ENCODE measurements around the gene STARD8.
"Not testable (repeated sequence)": the region's sequence is repeated elsewhere in the genome, so short reads cannot be mapped to it uniquely, and the experiment has no call there.

The STARD8 gene

DNA sequence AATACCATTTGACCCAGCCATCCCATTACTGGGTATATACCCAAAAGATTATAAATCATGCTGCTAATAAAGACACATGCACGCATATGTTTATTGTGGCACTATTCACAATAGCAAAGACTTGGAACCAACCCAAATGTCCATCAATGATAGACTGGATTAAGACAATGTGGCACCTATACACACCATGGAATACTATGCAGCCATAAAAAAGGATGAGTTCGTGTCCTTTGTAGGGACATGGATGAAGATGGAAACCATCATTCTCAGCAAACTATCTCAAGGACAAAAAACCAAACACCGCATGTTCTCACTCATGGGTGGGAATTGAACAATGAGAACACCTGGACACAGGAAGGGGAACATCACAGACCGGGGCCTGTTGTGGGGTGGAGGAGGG lies 9.0 kb downstream of the STARD8 start:
- in situ Hi-C loops (cut with MboI; ENCODE audit: low sequenced_read_pairs): not testable (repeated sequence)

DNA sequence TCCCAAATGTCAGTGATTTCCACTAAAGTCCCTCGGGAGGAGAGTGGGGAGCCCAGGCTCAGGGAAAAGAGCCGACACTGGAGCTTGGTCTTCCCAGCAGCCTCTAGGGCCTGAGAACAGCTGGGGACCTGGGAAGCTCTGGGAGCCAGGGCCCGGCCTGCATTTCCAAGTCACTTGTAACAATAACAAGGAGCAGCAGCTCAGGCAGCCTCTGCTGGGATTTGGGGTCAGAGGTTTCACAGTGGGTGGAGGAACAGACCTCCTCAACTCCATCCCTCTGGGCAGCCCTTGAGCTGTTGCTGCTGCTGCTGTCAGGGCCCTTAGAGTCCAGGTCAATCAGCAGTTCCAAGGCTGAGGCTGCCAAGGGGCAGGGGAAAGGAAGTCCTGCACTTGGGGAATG lies 11.1 kb downstream of the STARD8 start:
- in situ Hi-C loops (cut with MboI; ENCODE audit: low sequenced_read_pairs): no loop called here

DNA sequence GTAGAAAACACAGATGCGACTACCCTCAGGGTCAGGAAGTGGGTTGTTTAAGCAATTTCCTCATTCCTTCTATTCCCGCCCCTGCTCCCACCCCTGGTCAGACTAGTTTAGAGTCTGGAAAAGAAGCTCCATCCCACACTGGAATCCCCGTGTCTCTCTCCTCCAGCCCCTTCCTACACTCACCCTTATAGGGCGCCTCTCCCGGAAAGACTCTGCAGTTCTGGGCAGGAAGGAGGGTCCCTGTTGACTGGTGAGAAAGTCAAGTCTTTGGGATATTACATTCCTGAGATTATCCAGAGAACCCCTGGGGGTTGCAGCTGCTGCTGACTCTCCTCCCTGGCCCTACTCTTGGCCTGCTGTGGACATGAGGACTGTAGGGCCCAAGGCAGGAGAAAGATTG lies 11.9 kb downstream of the STARD8 start:
- in situ Hi-C loops (cut with MboI; ENCODE audit: low sequenced_read_pairs): no loop called here

DNA sequence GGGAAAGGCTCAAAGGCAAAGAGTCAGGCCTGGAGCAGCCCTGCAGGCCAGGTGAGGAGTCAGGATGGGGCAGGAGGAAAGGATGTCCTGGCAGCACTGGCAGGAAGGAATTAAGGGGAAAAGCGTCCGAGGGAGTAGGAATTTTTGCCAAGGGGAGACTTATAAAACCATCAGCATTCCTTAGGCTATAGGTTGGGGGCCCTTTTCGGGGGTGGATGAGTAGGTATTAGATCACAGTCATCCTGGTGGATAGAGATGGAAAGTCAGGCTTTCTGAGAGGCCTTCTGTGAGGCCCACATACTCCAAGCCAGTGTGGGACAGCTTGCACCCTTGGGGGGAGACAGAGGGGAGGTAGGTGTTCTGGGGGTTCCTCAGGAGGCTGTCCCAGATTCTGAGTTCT lies 12.3 kb downstream of the STARD8 start:
- in situ Hi-C loops (cut with MboI; ENCODE audit: low sequenced_read_pairs): no loop called here

DNA sequence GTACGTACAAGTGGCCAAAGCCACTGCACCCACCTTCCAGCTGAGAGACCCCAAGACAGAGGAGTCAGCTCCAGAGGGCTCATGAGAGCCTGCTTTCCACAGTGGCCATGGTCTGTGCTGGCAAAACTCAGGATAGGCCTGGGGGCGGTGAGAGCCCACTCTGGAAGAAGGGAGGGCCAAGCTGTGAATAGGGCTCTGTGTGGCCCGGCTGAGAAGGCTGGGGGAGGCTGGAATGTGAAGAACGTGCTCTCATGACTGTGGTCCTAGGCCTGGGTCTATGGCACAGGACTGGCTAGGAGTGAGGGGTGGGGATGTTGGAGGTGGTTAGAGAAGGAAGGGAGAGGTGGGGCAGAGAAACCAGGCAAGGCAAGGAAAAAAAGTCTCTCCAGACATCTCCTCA lies 13.3 kb downstream of the STARD8 start:
- in situ Hi-C loops (cut with MboI; ENCODE audit: low sequenced_read_pairs): no loop called here

DNA sequence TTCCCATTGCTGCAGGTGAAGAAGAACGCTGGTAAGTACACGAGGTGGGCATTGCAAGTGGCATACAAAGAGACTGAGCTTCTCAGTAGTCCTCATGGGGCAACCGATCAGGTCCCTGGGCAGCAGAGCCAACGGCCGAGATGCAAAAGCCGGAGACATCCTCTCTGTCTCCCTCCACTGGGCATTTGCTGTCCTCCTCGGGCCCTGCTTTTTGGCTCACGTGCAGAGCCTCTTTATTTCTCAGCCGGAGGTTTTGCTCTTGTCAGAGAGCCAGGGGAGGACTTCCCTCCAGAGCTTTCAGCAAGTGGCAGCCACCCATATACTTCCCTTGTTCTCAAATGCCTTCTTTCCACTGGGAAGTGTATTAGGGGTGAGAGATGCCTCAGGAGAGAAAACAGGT lies 18.0 kb downstream of the STARD8 start:
- in situ Hi-C loops (cut with MboI; ENCODE audit: low sequenced_read_pairs): no loop called here

DNA sequence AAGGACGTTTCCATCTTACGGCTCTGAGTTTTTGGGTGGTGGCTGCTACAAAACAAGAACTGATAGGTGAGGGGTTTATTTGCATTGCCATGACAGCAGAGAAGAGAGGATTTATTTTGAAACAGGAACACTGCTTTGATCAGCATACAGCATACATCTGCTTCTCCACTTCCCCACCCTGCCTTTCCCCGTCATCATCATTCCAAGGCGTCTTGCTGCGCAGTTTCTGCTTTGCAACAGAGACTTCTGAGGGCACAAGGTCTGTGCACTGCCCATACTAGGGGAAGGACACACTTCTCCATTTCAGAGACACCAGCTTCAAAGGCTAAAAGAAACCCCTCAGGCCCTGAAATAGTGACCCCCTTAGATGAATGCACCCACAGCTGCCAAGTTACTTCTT lies 19.1 kb downstream of the STARD8 start:
- in situ Hi-C loops (cut with MboI; ENCODE audit: low sequenced_read_pairs): no loop called here

DNA sequence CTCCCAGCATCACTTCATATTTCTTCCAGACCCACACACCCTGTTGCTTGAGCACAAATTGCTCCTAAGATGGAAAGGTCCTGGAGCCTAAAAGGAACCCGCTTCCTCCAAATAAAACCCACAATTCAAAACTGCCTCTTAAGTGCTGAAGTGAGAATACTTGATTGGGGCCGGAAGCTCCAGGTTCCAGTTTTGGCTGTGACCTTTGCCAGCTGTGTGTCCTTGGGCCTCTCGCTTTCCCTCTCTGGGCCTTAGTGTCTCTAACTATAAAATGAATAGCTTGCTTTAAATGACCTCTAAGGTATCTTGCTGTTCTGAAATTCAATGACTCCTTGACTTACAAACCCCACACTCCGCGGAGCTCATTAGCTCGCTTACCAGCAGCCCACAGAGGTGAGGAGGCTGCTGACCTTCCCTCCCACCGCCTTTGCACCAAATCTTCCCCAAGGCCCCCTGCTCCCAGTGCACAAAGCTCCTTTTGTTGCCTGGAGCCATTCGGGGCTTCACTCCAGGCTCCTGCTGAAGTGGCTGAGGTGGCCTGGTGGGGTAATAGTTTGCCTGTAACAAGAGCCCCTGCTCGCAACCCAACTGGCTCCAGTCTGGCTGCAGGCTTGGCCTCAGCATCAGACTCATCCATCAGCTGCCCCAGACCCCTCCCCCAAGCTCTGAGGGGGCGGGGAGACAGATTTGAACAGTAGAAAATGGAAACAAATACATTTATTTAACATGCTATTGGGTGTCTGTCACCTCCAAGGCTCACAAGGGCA lies 21.8 kb downstream of the STARD8 start:
- in situ Hi-C loops (cut with MboI; ENCODE audit: low sequenced_read_pairs): no loop called here

DNA sequence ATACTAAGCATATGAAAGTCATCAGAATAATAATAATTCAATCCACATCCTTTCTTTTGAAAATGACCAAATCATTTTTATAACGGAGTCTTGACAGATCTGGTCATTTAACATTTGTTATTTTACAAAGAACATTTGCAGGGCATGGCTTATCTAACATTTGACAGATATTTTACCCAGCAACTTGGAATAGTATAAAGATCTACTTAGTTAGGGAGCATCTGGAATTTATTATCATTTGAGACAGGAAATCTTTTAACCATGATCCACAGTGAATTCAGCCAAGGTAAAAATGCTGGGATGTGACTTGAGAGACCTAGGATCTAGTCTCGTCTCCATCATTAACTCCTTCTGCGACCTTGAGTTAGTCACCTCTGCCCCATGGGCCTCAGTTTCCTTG lies 22.4 kb downstream of the STARD8 start:
- in situ Hi-C loops (cut with MboI; ENCODE audit: low sequenced_read_pairs): no loop called here

DNA sequence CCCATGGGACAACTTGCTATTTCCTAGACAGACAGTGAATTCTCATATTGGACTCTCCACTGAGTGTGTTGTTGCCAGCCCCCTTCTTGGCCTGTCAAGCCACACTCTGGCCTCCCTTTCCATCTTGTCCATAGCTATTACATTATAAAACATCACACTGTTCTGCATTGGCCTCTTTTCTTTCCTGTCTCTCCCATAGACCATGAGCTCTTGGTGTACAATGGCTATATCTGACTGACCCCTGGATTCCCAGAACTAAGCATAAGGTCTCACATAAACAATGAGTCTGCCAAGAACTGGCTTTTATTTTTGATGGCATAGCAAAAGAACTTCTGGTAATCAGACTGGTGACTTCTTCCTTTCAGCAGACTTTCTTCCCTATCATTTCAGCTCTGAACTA lies 23.8 kb downstream of the STARD8 start:
- in situ Hi-C loops (cut with MboI; ENCODE audit: low sequenced_read_pairs): no loop called here

DNA sequence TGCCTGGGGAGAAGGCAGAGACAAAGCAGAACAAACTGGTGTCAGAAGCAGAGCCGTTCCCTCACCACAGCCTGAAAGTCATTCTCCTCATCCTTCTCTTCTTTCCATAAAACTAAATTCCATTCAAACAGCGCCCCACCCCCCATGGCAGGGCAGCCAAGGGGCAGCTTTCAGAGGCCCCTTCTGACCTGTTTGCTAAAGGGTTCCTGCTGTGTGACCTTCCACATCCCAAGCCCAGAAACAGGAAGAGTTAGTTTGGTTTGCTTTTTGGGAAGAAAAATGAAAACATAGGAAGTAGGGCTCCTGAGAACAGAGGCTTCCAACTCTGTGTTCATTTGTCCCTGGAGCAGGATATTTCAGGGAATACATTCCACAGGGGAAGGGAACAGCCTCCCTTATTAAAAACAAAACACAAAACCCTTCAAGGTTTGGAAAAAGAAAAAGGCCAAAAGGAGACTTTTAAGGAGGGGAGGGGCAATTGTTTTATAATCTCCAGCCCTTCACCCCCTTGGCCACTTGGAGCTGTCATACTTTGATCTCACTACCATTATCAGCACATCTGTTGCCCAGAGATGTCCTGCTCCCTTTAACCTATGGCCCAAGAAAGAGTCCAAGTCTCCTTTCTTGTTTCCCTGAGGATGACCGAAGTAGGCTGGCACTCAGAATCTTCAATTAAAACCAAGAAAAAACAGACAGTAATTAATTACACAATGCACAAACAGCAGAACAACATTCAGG lies 25.3 kb downstream of the STARD8 start:
- in situ Hi-C loops (cut with MboI; ENCODE audit: low sequenced_read_pairs): no loop called here

DNA sequence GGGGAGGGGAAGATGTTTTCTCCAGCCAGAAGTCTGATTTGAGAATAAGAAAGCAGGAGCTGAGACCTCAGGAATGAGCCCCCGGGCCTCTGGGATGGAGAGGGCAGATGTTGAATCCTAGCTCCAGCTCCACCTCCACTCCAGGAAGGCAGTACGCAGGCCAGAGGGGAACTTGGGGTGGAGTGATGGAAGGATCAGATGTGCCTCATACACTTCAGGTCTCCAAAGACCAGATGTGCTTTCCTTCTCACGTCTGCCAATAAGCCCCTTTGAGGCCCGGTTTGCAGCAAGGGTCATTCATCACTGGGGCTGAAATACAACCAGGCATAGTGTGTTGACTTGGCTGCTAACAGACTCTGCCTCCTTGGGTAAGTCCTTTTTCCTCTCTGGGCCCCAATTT lies 28.1 kb downstream of the STARD8 start:
- in situ Hi-C loops (cut with MboI; ENCODE audit: low sequenced_read_pairs): no loop called here

DNA sequence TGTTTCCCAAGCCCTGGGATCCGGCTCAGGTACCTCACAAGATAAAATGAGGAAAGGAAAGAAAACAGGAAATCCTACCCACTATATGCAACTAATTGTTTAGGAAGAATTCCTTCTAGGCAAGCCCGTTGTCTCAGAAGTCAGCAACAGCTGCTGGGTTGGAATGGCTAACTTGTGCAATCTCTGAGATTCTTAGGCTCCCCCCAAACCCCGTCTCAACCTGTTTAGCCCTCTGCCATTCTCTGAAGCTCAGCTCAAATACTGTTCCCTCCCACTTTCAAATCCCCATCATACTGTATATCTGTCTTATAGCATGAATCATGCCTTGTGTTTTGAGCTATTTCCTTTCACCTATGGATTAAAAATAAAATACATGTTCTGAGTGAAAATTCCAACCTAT lies 28.9 kb downstream of the STARD8 start:
- in situ Hi-C loops (cut with MboI; ENCODE audit: low sequenced_read_pairs): no loop called here

DNA sequence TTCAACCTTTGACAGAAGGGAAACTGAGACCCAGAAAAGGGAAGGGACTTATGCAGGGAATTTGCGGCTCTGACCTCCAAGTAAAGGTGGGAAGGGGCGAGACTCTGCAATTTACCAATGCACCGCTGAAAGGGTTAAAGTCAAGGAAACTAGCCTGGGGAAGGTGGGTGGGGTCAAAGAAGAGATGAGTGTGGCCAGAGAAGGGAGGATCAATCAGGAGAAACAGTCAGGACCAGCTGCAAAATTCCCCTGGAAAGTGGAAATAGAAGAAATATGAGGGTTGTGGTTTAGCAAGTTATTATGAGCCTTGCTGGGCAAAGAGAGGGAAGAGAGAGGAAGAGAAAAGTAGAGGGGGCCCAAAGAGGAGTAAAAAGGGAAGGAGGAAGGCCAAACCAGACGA lies 30.5 kb downstream of the STARD8 start:
- in situ Hi-C loops (cut with MboI; ENCODE audit: low sequenced_read_pairs): no loop called here

DNA sequence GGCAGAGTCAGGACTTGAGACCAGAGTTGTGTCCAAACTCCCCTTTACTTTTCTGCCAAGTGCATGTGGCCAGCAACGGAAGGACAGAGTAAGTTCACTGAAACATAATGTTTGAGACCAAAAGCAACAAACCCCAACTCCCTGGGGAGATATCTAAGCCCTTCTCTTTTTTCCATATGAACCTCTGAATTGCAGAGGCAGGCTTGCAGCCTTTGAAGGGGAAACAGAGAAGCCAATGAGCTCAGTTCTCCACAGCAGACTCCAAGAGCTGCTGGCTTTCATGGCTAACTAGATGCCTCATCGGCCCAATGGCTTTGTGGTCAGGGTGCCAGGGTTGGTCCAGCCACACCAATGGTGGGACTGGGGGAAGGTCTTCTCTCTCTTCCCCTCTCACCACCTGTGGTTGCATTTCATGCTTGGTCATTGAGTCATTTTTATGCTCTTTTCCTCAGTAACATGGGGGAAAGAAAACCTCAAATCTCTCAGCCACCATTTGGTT lies 34.0 kb downstream of the STARD8 start:
- in situ Hi-C loops (cut with MboI; ENCODE audit: low sequenced_read_pairs): no loop called here

DNA sequence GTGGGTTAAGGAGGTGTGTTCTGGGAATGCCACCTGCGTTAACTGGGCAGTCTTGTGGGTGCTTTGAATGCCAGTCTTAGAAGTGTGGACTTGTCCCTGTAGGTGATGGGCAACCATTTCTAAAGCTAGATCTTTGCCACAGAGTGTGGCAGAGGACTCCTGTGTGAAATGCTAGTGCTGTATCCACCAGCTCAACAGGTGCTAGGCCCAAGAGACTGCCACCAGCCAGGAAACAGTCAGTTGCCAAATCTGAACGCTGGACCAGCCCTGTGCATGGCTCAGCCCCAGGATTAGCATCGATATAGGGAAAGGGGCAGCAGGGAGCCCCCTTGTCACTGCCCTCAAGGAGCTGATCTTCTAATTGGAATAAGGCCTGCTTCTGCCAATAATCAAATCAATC lies 35.3 kb downstream of the STARD8 start:
- in situ Hi-C loops (cut with MboI; ENCODE audit: low sequenced_read_pairs): no loop called here

DNA sequence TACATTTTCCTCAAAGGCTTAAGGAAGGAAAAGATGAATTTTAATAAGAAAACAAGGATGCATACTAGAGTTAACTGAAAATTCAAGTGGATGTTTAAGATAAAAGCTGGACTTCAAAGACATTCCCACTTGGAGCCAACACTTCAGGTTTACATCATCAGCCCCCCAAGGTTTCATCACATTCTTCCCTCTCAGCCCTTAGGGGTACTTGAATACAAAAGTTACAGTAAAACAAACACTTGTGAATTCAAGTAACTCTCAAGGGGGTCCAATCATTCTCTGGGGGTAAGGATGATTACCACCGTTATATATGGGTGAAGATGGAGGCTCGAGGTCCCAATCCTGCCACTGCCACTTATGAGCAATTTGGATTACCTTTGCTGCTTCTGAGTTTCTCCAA lies 36.1 kb downstream of the STARD8 start:
- in situ Hi-C loops (cut with MboI; ENCODE audit: low sequenced_read_pairs): no loop called here

DNA sequence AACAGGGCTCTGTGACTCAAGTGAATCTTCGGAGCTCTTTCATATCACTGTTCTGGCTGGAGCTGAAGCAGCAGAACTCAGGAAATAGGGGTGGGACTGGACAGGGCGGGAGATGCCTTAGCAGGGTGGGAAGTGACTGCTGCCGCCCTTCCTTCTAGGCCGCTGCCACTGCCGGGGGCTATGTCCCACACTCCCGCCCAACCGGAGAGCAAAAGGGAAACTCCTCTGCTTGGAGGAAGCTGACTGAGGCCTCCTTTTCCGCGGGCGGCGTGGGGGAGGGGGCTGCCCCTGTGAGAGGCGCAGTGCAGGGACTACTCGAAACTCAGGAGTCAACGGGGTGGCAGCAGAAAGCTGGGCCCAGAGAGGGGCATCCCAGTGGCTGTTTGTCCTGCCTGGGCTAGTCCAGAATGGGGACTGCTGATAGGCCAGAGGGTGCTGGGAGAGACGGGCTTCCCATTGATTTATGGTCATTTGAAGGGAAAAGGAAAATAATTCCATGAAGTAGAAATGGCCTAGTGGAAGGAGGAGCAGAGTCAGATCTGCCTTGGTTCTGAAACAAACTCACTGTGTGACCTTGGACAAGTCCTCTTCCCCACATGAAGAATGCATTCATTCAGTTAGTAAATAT lies 36.9 kb downstream of the STARD8 start:
- in situ Hi-C loops (cut with MboI; ENCODE audit: low sequenced_read_pairs): no loop called here

DNA sequence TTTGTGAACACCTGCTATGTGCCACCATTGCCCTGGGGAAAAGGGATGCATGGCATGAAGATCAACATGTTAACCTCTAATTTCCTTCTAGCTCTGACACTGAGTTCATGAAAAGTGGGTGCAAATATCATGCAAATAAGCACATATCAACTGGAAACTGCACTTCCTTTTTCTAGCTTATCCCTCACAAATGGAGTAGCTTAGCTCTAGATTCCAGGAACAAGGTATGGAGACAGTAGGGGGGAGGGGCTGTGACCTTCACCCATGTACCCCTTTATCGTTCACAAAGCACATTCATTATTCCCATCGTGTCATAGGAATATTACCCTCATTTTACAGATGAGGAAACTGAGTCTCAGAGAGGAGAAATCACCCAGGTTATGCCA lies 37.4 kb downstream of the STARD8 start:
- in situ Hi-C loops (cut with MboI; ENCODE audit: low sequenced_read_pairs): no loop called here

DNA sequence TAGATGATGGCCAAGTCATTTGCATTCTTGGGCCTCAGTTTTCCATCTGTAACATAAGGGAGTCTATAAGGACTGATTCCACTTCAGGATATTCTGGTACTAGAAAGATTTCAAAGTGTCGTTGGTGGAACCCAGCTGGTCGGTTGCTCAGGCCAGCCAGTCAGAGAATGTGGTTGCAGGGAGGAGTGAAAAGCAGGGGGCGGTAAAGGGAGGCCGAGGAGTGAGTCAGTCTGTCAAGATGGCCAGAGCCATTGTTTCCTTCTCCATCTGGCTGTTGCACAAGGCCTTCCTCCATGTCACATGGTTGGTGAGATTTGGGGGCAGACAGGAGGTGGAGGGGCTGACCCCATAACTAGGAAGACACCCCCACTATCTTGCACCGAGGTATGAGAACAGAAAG lies 38.2 kb downstream of the STARD8 start:
- in situ Hi-C loops (cut with MboI; ENCODE audit: low sequenced_read_pairs): no loop called here

DNA sequence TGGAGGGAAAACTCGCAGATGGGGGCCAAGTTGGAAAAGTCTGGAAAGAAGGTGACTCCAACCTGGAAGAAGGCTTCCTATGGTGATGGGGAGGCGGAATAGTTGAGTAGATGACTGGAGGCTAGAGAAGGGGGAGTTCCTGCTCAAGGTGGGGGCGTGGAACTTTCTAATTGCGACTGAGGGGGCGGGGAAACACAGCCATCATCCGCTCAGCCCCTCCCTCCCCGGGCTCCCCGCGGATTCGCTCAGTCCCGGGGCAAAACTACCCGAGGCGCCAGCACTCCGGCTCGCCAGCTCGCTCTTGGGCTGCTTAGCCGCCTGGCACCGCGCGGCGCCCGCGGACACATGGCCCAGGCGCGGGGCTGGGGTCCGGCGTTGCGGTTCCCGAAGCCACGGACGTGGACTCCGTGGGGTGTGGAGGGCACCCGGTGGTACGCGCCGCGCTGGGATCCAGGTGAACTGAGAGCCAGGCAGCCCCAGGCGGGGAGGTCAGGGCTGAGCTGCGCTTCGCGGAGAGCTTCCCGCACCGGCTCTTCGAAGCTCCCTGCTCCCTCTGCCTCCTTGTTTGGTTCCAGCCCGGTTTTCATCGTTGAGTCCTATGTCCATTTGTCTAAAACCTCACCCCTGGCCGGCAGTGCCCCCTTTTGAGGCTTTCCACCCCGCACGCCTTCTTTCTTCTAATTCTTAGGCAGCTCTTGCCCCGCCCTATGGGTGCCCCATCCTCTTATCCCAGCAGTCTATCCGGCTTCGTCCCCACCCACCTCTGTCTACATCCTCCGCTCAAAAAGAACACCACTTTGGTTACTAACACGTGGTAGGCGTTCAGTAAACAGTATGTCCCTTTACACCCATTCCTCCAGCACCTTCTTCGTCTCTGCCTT lies 38.9 kb downstream of the STARD8 start:
- in situ Hi-C loops (cut with MboI; ENCODE audit: low sequenced_read_pairs): no loop called here

All from hTERT RPE-1 (cell line).